ENCODE results near the gene EEFSEC.

DNA sequence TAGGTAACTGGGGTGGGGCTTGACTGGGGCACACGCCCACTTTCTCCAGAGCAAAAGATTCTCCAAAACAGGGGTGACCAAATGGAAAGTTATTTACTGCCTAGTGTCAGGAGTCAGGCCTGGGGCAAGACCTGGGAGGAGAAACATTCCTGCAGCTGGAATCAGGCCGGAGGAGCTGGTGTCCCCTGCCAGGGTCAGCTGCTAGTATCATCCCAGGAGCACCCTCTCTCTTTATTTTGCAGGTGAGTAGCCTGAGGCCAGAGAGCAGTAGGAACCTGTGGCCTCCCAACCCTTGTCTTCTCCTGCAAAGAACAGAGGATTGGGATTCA is 280.5 kb downstream of the EEFSEC start:
- TF ChIP-seq EZH2 (IDR thresholded peaks at IDR 0.05): no peak
- TF ChIP-seq, protein P1, sequence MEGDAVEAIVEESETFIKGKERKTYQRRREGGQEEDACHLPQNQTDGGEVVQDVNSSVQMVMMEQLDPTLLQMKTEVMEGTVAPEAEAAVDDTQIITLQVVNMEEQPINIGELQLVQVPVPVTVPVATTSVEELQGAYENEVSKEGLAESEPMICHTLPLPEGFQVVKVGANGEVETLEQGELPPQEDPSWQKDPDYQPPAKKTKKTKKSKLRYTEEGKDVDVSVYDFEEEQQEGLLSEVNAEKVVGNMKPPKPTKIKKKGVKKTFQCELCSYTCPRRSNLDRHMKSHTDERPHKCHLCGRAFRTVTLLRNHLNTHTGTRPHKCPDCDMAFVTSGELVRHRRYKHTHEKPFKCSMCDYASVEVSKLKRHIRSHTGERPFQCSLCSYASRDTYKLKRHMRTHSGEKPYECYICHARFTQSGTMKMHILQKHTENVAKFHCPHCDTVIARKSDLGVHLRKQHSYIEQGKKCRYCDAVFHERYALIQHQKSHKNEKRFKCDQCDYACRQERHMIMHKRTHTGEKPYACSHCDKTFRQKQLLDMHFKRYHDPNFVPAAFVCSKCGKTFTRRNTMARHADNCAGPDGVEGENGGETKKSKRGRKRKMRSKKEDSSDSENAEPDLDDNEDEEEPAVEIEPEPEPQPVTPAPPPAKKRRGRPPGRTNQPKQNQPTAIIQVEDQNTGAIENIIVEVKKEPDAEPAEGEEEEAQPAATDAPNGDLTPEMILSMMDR (IDR thresholded peaks at IDR 0.05): no peak
